HG02973 (cell line): Measurements from ENCODE around the gene MAPK14.
"Not testable (repeated sequence)": the region's sequence is repeated elsewhere in the genome, so short reads cannot be mapped to it uniquely, and the experiment has no call there.

ENCODE experiments used
- ATAC-seq: cut with Tn5 transposase; IDR thresholded peaks from one replicate; pipeline ENCODE4 v1.9.1; 2021; ENCODE audit warnings: moderate library complexity; ENCODE audit not compliant: unreplicated experiment

MAPK14 gene

GRCh38 chr6:36027501-36028087 is at the start of gene MAPK14:
MAPK14 (plus strand) TSS chr6:36027808; CDS start chr6:36028158, 350 bp downstream.
- peak; percentile 87 for ATAC-seq

- not testable (repeated sequence) for ATAC-seq
These were observed 47.5 kb upstream of the MAPK14 start for GRCh38 chr6:35980126-35980525.

DNA sequence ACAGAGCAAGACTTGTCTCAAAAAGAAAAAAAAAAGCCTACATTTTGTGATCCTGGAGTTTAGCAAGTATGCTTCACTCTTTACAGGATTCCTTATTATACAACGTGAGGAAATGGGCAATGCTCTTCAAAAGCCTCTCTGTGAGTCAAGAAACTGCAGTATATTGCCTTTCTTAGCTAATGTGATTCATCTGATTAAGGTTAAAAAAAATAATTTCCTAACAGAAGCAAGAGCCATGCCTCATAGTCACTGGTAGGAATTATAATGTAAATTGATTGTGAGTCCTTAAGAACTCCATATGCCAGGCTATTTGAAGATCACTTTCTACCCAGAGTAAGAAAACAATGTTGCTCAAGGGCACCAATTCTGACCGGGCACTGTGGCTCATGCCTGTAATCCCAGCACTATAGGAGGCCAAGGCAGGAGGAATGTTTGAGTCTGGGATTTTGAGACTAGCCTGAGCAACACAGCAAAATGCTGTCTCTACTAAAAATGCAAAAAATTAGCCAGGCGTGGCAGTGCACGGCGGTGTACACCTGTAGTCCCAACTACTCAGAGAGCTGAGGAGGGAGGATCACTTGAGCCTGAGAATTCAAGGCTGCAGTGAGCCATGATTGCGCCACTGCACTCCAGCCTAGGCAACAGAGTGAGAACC is 46.5 kb upstream of the MAPK14 start:
- ATAC-seq = no peak

DNA sequence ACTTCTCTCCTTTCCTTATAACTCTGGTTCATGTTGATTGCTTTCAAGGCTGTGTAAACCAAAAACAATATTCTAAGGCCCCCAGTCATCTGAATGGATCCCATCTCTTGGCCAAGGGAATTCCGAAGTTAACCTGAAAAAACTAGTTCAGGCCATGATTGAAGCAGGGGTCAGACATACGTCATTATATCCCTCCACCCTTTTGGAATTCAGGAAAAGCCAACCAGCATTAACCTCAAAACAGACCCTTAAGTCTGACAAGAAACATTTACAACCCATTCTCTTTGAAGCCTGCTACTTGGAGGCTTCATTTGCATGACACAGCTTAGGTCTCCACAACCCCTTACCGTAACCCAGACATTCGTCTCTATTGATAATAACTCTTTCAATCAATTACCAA is 42.9 kb upstream of the MAPK14 start:
- no peak for ATAC-seq

DNA sequence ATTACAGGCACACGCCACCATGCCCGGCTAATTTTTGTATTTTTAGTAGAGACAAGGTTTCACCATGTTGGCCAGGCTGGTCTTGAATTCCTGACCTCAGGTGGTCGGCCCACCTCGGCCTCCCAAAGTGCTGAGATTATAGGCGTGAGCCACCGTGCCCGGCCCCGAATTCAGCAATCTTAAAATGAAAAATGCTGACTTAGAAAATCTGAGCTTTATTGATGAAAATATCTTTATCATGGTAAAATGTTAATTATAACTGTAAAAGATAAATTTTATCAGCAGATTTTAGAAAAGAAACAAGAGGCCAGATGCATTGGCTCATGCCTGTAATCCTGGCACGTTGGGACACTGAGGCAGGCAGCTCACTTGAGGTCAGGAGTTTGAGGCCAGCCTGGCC is 39.6 kb upstream of the MAPK14 start:
- not testable (repeated sequence) for ATAC-seq

DNA sequence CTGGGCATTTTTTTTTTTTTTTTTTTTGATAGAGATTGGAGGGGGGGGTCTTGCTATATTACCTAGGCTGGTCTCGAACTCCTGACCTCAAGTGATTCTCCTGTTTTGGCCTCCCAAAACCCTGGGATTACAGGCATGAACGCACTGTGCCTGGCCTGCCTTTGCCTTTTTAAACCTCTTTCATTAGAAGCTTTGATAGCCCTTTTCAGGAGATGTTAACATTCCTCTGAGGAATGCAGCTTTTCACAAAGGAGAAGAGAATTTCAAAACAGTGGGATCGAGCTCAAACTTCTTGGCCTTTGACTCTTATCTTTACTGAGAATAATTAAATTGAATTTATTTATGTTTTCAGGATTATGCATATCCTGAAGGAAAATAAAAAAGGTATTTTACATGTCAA is 34.5 kb upstream of the MAPK14 start:
- ATAC-seq = no peak

GRCh38 chr6:36000451-36000850 is 27.2 kb upstream of the MAPK14 start:
- ATAC-seq = no peak

DNA sequence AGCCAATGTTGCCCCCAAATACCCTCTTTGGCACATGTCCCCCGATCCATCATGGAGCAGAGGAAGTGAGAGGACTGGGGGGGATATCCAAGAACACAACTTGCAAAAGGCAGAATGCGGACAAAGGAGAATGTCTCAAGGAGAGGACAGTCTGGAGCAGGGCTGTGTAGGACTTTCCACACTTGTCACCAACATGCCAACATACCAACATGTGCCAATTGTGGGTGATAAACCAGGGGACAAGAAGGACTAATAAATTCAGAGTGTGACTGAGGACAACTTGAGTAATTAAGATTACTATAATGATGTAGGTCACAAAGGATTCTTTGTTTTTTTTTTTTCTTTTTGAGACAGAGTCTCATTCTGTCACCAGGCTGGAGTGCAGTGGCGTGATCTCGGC is 11.9 kb upstream of the MAPK14 start:
- ATAC-seq = no peak

GRCh38 chr6:36018339-36018738 is 9.3 kb upstream of the MAPK14 start:
- ATAC-seq = no peak

DNA sequence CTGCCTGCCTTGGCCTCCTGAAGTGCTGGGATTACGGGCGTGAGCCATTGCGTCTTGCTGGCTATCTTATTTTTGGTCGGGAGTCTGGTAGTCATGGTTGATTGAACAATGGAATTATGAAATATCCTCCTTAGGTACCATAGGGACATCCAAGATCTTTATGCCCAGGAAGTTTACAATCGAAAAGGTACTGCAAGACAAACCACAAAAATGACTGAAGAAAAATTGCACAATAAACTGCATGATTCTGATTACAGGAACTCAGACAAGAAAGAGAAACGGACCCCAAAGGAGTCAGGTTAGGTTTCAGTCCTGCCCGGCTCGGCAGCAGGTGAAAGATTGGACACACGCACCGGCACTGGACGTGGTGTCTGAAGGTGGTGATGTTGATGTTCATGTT is 8.4 kb upstream of the MAPK14 start:
- no peak for ATAC-seq

DNA sequence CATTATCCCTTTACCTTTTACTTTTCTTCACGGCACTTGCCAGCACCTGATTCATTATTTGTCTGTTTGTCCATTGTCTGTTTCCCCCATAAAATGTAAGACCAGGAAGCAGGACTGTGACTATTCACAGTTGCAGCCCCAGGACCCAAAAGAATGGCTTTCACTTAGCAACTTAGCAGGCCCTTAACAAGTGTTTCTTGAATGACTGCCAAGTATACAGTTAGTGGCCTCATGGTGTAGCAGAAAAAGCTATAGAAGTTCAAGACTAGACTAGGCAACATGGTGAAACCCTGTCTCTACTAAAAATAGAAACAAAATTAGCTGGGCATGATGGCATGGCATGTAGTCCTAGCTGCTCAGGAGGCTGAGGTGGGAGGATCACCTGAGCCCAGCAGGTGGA is 7.5 kb upstream of the MAPK14 start:
- ATAC-seq = no peak

DNA sequence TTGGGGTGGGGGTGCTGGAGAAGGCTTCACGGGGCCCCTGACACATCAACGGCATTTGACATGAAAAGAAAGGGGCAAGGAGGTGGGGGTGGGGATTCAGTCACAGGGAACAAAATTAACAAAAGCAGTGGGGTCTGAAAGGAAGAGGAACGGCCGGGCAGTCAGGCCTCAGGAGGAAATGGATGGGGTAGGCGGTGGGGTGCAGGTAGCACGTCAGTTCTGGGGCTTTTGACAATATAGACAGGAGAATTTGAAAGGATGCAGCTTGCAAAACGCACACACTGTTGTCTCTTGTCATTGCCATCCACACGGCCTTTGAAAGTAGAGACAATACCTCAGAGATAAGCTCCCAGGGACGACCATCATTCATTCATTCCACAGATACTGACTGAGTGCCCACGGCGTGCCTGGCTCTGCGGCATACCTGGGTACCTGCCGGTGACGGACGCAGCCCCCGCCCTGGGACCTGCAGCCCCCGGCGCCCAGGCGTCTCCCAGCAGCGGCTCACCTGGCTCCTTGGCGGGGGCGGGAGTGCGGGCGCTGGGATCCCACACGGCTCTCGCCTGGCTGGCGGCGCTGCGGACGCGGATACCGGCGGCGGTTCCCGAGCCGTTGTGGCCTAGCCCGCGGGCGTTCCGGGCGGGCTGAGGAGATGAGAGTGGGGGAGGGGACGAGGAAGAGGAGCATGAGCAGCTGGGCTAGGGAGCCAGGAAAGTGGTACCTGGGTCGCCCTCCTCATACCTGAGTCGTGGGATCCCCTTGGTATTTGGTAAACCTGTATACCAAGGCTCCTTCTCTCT is 3.4 kb upstream of the MAPK14 start, which contains the start of gene SLC26A8:
Gene SLC26A8, minus strand, starts transcription at position 646 of the 800 bp plus-strand sequence. CDS start 4,934 bp downstream, outside the sequence.
- ATAC-seq = no peak

DNA sequence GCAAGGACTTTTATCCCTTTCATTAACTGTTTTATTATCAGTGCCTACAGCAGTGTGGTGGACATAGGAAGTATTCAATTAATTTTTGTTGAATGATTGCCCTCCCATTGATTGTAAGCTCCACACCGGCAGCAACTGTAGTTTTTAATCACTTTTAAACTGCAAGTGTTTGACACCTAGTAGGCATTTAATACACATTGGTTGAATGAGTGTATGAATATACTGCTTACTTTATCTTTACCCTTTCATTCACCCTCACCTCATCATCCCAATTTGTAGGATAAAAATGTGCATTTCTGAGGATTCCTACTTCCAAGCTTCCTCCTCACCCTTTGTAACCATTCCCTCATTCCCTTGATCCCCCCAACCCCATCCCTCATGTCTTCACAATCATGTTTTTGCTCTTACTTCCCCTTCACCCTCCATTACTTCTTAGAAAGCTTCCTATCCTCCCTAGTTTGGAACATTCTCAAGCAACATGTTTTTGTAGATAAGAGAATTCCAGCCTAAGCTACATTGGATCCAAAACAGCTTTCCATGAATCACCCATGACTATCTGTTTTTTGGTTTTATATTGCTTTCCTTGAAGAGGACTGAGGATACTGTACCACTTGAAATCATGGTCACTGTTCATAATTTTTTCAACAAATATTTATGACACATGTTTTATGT is 2.2 kb upstream of the MAPK14 start:
- no peak for ATAC-seq

- ATAC-seq = no peak
These were observed 1.7 kb upstream of the MAPK14 start for GRCh38 chr6:36025932-36026327.

DNA sequence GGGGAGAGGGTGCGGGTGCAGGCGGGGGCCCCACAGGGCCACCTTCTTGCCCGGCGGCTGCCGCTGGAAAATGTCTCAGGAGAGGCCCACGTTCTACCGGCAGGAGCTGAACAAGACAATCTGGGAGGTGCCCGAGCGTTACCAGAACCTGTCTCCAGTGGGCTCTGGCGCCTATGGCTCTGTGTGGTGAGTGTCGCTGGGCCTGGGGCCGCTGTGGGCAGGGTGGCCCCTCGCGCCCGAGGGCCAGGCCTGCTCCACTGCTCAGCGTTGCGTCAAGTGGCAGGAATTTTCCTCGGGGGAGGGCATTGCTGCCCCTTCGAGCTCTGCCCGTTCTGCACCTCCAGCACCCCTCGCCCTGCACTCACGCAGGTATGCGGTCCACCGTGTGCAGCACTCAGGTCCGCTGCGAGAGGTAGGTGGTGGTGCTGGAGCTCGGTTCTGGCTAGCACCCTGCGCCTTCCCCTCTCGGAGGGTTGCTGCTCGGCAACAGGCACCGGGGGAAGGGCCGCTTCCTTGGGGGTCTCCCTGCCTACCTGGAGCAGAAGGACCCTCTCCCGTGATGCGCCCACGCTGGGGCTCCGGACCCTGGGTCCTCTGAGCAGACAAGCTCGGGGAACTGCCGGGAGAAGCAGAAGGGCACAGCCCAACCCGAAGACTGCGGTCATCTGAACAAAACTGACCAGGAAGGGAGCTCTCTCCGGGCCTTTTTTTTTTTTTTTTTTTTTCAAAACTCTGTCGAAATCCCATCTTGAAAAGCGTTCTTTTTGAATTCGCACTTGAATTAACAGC is 674 bp downstream of the MAPK14 start:
- ATAC-seq = peak; percentile 11

DNA sequence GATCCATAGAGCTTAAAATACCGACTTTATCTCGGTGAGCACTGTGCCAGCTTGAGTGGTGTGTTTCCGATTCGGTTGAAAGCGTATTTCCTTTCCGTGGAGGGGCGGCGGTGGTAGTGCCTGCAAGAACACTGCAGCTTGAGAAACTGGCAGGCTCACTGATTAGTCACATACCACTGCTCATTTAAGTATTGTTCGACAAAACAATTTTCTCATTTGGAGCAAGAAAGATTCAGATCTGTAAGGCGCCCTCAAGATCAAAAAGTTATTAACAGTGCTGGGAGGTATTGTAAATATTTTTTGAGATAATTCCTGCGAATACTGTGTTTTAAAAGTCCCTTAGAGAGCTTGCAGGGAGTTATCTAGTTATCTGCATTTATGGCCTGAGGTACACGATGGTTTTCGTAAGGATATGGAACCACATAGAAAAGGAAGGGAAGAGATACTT is 1.3 kb downstream of the MAPK14 start:
- ATAC-seq = no peak

GRCh38 chr6:36029464-36029863 is 1.9 kb downstream of the MAPK14 start:
- ATAC-seq = no peak

- ATAC-seq = no peak
These were observed 4.7 kb downstream of the MAPK14 start for GRCh38 chr6:36032261-36032660.

GRCh38 chr6:36033144-36033543 is 5.5 kb downstream of the MAPK14 start:
- not testable (repeated sequence) for ATAC-seq

- no peak for ATAC-seq
These were observed 6.3 kb downstream of the MAPK14 start for GRCh38 chr6:36033935-36034334.

GRCh38 chr6:36034441-36034840 is 6.8 kb downstream of the MAPK14 start:
- ATAC-seq = no peak
